ENCODE data around the gene PDE2A.

PDE2A gene

GRCh38 chr11:72583616-72584292 lies 90.5 kb downstream of the PDE2A start:
- H3K4me3 ChIP-seq (ENCODE audit: low read depth, low read length): no peak overlapping the region

GRCh38 chr11:72583177-72583553 lies 91.1 kb downstream of the PDE2A start:
- no peak overlapping the region for H3K4me3 ChIP-seq (ENCODE audit: low read depth, low read length)
- H3K36me3 ChIP-seq (replicated peaks): no peaks in the 10 kb centered on the region
- in situ Hi-C loops (cut with HindIII; ENCODE audit: low pct_ligation_motif_present, low sequenced_read_pairs): no loop called here
- peaks cover under 1% of the 10 kb centered on the region for H3K27me3 ChIP-seq (replicated peaks)
- H3K27ac ChIP-seq: no peak overlapping the region
- DNase-seq: no peak
- TF ChIP-seq CTCF (IDR thresholded peaks at IDR 0.05; ENCODE audit: low read depth, low read length, missing control alignments): no peak

More at GRCh38 chr11:72583616-72584292, 90.5 kb downstream of the PDE2A start:
- DNase-seq: no peak
- no peak for TF ChIP-seq CTCF (IDR thresholded peaks at IDR 0.05; ENCODE audit: low read depth, low read length, missing control alignments)
- H3K36me3 ChIP-seq (replicated peaks): no peaks in the 10 kb centered on the region
- peaks cover 7% of the 10 kb centered on the region for H3K27me3 ChIP-seq (replicated peaks)
- in situ Hi-C loops (cut with HindIII; ENCODE audit: low pct_ligation_motif_present, low sequenced_read_pairs): no loop called here
- H3K27ac ChIP-seq: no peak overlapping the region

- Histone ChIP-seq H3K27me3 (replicated peaks) (no peaks in the 10 kb centered on the region), H3K36me3 (replicated peaks) (no peaks in the 10 kb centered on the region), H3K27ac (no peak overlapping the region), H3K4me3 (ENCODE audit: low read depth, low read length) (no peak overlapping the region)
- TF ChIP-seq CTCF (IDR thresholded peaks at IDR 0.05; ENCODE audit: low read depth, low read length, missing control alignments): no peak
- in situ Hi-C loops (cut with HindIII; ENCODE audit: low pct_ligation_motif_present, low sequenced_read_pairs): no loop called here
- DNase-seq: no peak
Observed at GRCh38 chr11:72582206-72583176, 91.7 kb downstream of the PDE2A start.

GRCh38 chr11:72581067-72581466 lies 93.2 kb downstream of the PDE2A start:
- Histone ChIP-seq H3K4me3 (ENCODE audit: low read depth, low read length) (no peak overlapping the region), H3K27me3 (replicated peaks) (no peaks in the 10 kb centered on the region), H3K27ac (no peak overlapping the region), H3K36me3 (replicated peaks) (no peaks in the 10 kb centered on the region)
- TF ChIP-seq CTCF (IDR thresholded peaks at IDR 0.05; ENCODE audit: low read depth, low read length, missing control alignments): no peak
- DNase-seq: no peak
- in situ Hi-C loops (cut with HindIII; ENCODE audit: low pct_ligation_motif_present, low sequenced_read_pairs): no loop called here

GRCh38 chr11:72580642-72580950 lies 93.6 kb downstream of the PDE2A start:
- no peak overlapping the region for H3K4me3 ChIP-seq (ENCODE audit: low read depth, low read length)
- no peaks in the 10 kb centered on the region for H3K27me3 ChIP-seq (replicated peaks)
- in situ Hi-C loops (cut with HindIII; ENCODE audit: low pct_ligation_motif_present, low sequenced_read_pairs): no loop called here
- DNase-seq: no peak
- H3K36me3 ChIP-seq (replicated peaks): no peaks in the 10 kb centered on the region
- H3K27ac ChIP-seq: no peak overlapping the region
- TF ChIP-seq CTCF (IDR thresholded peaks at IDR 0.05; ENCODE audit: low read depth, low read length, missing control alignments): no peak

Measured in brain microvascular endothelial cell (primary cell).